ENCODE measurements around the gene HTATSF1. TPM values are rescaled to one million over a fixed set of nuclear protein-coding genes. Genes with fewer than 3 reads are reported as not detected.

Gene HTATSF1, protein sequence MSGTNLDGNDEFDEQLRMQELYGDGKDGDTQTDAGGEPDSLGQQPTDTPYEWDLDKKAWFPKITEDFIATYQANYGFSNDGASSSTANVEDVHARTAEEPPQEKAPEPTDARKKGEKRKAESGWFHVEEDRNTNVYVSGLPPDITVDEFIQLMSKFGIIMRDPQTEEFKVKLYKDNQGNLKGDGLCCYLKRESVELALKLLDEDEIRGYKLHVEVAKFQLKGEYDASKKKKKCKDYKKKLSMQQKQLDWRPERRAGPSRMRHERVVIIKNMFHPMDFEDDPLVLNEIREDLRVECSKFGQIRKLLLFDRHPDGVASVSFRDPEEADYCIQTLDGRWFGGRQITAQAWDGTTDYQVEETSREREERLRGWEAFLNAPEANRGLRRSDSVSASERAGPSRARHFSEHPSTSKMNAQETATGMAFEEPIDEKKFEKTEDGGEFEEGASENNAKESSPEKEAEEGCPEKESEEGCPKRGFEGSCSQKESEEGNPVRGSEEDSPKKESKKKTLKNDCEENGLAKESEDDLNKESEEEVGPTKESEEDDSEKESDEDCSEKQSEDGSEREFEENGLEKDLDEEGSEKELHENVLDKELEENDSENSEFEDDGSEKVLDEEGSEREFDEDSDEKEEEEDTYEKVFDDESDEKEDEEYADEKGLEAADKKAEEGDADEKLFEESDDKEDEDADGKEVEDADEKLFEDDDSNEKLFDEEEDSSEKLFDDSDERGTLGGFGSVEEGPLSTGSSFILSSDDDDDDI
- 100 to 1,000 TPM; 101 to 140 (median 115) TPM for polyA plus RNA-seq (ENCODE audit: insufficient read length in 4 of 4)

DNA sequence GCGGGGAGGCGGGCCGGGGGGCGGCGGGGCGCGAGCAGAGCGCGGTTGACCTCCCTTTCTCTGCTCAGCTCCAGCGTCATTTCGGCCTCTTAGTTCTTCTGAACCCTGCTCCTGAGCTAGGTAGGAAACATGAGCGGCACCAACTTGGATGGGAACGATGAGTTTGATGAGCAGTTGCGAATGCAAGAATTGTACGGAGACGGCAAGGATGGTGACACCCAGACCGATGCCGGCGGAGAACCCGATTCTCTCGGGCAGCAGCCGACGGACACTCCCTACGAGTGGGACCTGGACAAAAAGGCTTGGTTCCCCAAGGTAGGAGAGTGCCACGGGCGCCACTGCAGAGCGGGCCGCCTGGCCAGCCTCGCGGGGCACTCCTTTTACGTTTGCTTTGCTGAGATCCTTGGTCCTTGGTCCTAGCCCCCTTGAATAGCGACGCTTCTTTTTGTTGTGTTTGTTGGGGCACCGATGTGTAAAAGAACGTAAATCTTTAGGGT is at the start of gene HTATSF1:
HTATSF1 (plus strand) TSS at position 37 of the 497 bp plus-strand sequence; CDS start at position 130, 93 bp downstream.
- no peak for DNase-seq (ENCODE audit: low read depth in 4 of 4, low spot score in 3 of 4)

DNA sequence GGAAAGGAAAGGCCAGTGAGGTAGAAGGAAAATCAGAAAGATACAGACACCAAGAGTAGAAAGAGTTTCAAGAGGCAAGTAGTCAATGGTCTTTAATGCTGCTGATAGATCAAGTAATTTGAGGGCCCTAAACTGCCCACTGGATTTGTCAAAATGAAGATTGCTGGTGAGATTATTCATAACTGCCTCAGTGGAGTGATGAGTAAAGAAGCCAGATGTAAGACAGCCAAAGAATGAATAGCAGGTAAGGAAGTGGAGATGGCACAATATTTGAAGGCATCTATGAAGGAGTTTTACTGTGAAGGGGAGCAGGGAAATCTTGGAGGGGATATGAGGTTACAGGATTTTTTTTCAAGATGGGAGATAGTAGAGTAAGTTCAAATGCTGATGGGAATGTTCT is 49.4 kb upstream of the HTATSF1 start:
- no peak for DNase-seq (ENCODE audit: low read depth in 4 of 4, low spot score in 3 of 4)

- DNase-seq (ENCODE audit: low read depth in 4 of 4, low spot score in 3 of 4) = no peak
Observed at GRCh38 chrX:136450050-136450830, 47.2 kb upstream of the HTATSF1 start.

GRCh38 chrX:136452614-136453013 is 44.8 kb upstream of the HTATSF1 start:
- no peak for DNase-seq (ENCODE audit: low read depth in 4 of 4, low spot score in 3 of 4)

GRCh38 chrX:136453114-136453513 is 44.3 kb upstream of the HTATSF1 start:
- no peak for DNase-seq (ENCODE audit: low read depth in 4 of 4, low spot score in 3 of 4)

- no peak for DNase-seq (ENCODE audit: low read depth in 4 of 4, low spot score in 3 of 4)
Observed at GRCh38 chrX:136453771-136454170, 43.6 kb upstream of the HTATSF1 start.

- no peak for DNase-seq (ENCODE audit: low read depth in 4 of 4, low spot score in 3 of 4)
Observed at GRCh38 chrX:136456133-136456532, 41.3 kb upstream of the HTATSF1 start.

- no peak for DNase-seq (ENCODE audit: low read depth in 4 of 4, low spot score in 3 of 4)
Observed at GRCh38 chrX:136457303-136457917, 40.0 kb upstream of the HTATSF1 start.

DNA sequence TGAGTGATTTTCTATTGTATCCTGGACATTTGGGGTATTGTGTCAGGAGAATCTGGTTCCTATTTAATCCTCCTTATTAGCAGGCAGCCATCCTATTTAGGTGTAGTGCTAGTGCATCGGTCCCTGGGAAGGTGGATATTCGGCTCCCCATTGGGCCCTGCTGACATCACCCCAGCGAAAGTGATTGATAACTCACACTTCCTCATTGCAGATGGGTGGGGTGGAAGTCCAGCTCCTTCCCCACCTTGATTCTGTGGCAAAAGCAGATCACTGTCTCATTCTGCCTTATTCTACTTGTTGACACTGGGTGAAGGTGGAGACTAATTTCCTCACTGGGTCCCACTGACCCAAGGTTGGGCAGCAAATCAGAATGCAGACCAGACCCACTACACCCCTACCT is 32.8 kb upstream of the HTATSF1 start:
- DNase-seq (ENCODE audit: low read depth in 4 of 4, low spot score in 3 of 4) = no peak

DNA sequence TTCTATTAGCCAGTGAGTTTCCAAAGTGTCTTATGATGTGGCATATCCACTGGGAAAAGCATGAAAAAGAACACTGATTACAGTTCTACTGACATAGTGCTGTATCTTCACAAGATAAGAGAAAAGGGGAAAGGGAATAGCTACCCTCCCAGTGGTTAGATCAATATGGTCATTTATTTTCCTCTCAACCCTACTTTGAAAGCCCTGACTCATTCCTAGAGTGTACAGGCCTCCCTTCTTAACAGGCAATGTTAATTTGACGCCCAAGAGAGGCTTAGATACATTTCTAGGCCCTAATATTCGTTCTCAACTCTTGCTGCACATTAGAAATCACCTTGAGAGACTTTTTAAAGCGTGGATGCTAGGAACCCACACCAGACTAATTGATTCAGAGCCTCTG is 30.1 kb upstream of the HTATSF1 start:
- no peak for DNase-seq (ENCODE audit: low read depth in 4 of 4, low spot score in 3 of 4)

- no peak for DNase-seq (ENCODE audit: low read depth in 4 of 4, low spot score in 3 of 4)
Observed at GRCh38 chrX:136468391-136469103, 28.8 kb upstream of the HTATSF1 start.

DNA sequence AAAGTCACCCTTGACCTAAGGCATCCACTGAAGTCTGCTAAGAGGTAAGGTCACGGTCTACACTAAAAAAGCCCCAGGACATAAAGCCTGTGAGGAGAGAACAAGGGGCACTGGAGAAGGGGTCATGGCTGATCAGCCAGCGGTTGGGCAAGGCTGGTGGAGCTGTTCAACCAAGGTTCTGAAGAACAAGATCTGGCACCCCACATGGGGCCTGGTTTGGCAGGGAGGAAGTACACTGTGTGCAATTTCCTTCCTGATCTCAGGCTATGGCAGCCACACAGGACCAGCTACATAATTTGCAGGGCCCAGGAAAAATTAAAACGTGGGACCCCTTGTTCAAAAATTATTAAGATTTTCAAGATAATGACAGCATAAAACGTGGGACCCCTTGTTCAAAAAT is 23.7 kb upstream of the HTATSF1 start:
- no peak for DNase-seq (ENCODE audit: low read depth in 4 of 4, low spot score in 3 of 4)

GRCh38 chrX:136475236-136475635 is 22.2 kb upstream of the HTATSF1 start:
- no peak for DNase-seq (ENCODE audit: low read depth in 4 of 4, low spot score in 3 of 4)

DNA sequence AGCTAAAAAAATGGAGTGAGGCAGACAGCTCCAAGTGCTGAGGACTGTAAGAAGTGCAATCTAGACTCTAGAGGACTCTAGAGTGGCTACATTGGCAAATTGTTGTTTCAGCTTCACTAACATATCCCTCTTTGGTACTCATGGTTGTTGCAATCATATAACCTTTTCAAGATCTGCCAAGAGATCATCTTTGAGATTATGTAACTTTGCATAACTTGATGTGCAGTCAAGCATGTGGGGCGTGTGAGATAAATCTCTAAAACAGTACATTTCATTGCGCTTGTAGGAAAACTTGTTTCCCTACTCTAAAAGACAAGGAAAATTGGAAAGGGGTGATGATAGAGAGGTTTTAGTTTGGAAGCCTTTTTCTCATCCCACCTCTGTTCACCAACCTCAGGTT is 20.9 kb upstream of the HTATSF1 start:
- no peak for DNase-seq (ENCODE audit: low read depth in 4 of 4, low spot score in 3 of 4)

DNA sequence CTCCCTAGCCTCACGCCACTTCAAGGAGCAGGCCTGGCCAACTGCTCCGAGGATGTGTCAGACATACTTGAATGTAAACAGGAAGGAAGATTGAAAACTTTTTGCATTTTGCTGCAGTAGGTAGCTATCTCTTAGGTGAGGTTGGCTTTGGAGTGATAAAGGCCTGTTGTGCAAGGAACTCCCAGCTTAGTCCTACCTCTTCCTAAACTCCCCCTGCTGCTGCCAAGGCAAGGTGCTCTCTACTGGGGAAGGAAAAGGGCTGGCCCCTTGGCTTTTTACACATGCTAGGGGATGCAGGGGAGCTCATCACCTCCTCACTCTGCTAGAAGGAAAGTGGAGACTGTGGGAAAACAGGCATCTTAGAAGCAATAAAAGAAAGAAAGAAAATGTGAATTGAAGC is 20.4 kb upstream of the HTATSF1 start:
- DNase-seq (ENCODE audit: low read depth in 4 of 4, low spot score in 3 of 4) = no peak

GRCh38 chrX:136480383-136480782 is 17.0 kb upstream of the HTATSF1 start:
- DNase-seq (ENCODE audit: low read depth in 4 of 4, low spot score in 3 of 4) = no peak

DNA sequence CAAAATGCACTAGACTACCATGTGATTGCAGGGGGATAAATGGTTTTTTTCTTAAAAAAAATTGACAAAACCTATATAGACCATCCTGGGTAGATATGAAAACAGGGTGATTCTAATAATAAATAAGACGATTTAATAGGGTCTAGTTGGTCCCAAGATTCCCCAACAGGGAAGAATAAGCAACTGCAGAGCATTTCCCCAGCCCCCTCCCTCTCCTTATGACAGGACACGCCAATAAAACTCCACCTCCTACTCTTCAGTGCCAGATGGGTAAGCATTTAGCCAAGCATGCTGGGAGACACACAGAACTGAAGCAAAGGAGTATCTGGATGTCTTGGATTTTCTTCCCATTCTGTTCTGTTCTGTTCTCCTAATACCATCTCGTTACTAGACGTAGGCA is 9.7 kb upstream of the HTATSF1 start, which contains the start of gene BRS3:
BRS3 (plus strand) TSS at position 301 of the 400 bp plus-strand sequence. CDS start 168 bp downstream, outside the sequence.
- no peak for DNase-seq (ENCODE audit: low read depth in 4 of 4, low spot score in 3 of 4)

DNA sequence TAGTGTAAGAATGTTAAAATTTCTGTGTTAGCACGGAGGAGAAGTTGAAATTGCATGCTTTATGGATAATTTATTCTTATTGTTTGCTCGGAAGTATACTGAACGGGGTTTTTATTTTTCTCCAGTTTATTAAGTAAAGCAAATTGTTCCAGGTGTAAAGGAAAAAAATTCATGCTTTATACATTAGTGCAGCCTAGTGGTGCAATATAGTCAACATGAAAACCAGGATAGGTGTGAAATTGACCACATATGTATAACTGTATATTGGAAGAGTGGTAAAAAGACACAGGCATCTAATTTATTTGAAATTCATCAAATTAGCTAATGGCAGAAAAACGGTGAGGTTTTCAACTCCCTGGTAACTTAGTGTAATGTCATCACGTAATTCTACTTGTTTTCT is 8.7 kb upstream of the HTATSF1 start:
- DNase-seq (ENCODE audit: low read depth in 4 of 4, low spot score in 3 of 4) = no peak

GRCh38 chrX:136491832-136492231 is 5.6 kb upstream of the HTATSF1 start:
- DNase-seq (ENCODE audit: low read depth in 4 of 4, low spot score in 3 of 4) = no peak

DNA sequence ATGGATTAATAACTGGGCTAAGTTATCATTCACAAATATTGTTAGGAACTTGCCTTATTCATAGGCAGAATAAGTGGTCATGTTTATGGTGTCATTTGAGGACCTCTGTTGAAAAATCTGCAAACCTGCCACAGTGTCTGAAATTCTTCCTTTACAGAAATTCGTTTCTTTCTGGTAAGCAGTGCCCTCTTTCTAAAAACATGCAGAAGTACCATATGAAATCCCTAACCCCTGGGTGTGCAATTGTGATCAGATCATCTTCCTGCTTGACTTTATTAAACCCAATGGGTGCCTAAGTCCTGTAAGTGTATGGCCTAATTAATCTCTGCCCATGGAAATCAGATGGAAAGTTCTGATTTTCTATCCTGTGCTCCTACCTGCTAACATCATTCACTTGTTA is 4.4 kb upstream of the HTATSF1 start:
- DNase-seq (ENCODE audit: low read depth in 4 of 4, low spot score in 3 of 4) = no peak

Data from left renal pelvis (tissue), 4 donors.